ENCODE data around the gene RCBTB1.

DNA sequence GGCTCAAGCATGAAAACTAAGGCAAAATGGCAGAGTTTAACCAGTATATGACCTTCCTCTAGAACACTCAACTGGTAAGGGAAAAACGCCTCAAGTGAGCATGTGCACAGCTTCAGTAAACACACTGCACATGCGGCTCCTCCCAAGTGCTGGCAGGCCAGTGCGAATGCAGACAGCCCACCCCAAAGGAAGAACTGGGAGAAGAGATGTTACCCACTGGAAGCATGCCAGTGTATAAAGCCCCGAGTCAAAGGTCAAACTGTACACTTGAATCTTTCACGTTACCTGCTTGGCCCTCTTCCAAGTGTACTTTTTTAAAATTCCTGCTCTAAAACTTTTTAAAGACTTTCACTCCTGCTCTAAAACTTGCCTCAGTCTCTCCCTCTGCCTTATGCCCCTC lies 19.2 kb upstream of the RCBTB1 start:
- TF ChIP-seq YY1 (IDR thresholded peaks at IDR 0.05; ENCODE audit: insufficient read depth, insufficient read length) (no peak), ZNF274 (IDR thresholded peaks at IDR 0.05; ENCODE audit: low read depth, low read length) (no peak), SUZ12 (IDR thresholded peaks at IDR 0.05; ENCODE audit: extremely low read depth, insufficient read depth, insufficient read length) (no peak)
